Astrocyte (in vitro differentiated cells and primary cell): Measurements from ENCODE around the gene HSPB7. TPM values are rescaled to one million over a fixed set of nuclear protein-coding genes. Genes with fewer than 3 reads are reported as not detected.

Experiments
- DNase-seq: peaks from one replicate; pipeline ENCODE4 v3.0.0-alpha.2; 2010; ENCODE audit warnings: low read depth
- FAIRE-seq: peaks from 2 replicates; lab custom pipeline; 2011; peaks lifted over from hg19 to GRCh38; lab: Jason Lieb, UNC
- H2AFZ ChIP-seq: 2 replicates; pipeline ENCODE4 v1.6.0; 2012; ENCODE audit warnings: low read depth, low read length, inconsistent platforms
- H3K27ac ChIP-seq: 2 replicates; pipeline ENCODE4 v1.5.1; 2011; ENCODE audit warnings: low read depth, low read length, inconsistent platforms
- H3K27me3 ChIP-seq: 2 replicates; pipeline ENCODE4 v1.6.0; 2011; ENCODE audit warnings: low read length, inconsistent platforms; ENCODE audit not compliant: insufficient read depth
- H3K36me3 ChIP-seq: 2 replicates; pipeline ENCODE4 v1.5.1; 2011; ENCODE audit warnings: low read length, inconsistent platforms; ENCODE audit not compliant: insufficient read depth
- H3K4me1 ChIP-seq: 2 replicates; pipeline ENCODE4 v1.5.1; 2011; ENCODE audit warnings: low read length, inconsistent platforms; ENCODE audit not compliant: insufficient read depth
- H3K4me2 ChIP-seq: 2 replicates; pipeline ENCODE4 v1.6.0; 2012; ENCODE audit warnings: low read length, inconsistent platforms
- H3K4me3 ChIP-seq: 2 replicates; pipeline ENCODE4 v1.5.1; 2011; ENCODE audit warnings: low read depth, mild to moderate bottlenecking, low read length, inconsistent platforms; ENCODE audit not compliant: insufficient read depth
- H3K79me2 ChIP-seq: 2 replicates; pipeline ENCODE4 v1.6.0; 2012; ENCODE audit warnings: mild to moderate bottlenecking, low read length, inconsistent platforms; ENCODE audit not compliant: insufficient read depth
- H3K9ac ChIP-seq: 2 replicates; pipeline ENCODE4 v1.6.0; 2012; ENCODE audit warnings: mild to moderate bottlenecking, low read length, inconsistent platforms
- H3K9me3 ChIP-seq: 2 replicates; pipeline ENCODE4 v1.5.1; 2012; ENCODE audit warnings: low read depth, mild to moderate bottlenecking, low read length, inconsistent platforms; ENCODE audit not compliant: insufficient read depth
- H4K20me1 ChIP-seq: 2 replicates; pipeline ENCODE4 v1.6.0; 2012; ENCODE audit warnings: low read length, inconsistent platforms; ENCODE audit not compliant: insufficient read depth
- H3K27ac Mint-ChIP-seq: one replicate; pipeline ENCODE4 v1.8.0; 2021; ENCODE audit warnings: mild to moderate bottlenecking, mixed read lengths; ENCODE audit not compliant: unreplicated experiment
- H3K27me3 Mint-ChIP-seq: one replicate; pipeline ENCODE4 v1.8.0; 2021; ENCODE audit warnings: low read depth, mixed read lengths; ENCODE audit not compliant: unreplicated experiment
- H3K36me3 Mint-ChIP-seq: one replicate; pipeline ENCODE4 v1.8.0; 2021; ENCODE audit warnings: low read depth, mixed read lengths; ENCODE audit not compliant: unreplicated experiment
- H3K4me1 Mint-ChIP-seq: one replicate; pipeline ENCODE4 v1.8.0; 2021; ENCODE audit warnings: low read depth, mixed read lengths; ENCODE audit not compliant: unreplicated experiment
- H3K4me3 Mint-ChIP-seq: one replicate; pipeline ENCODE4 v1.8.0; 2021; ENCODE audit warnings: mild to moderate bottlenecking, moderate library complexity, mixed read lengths; ENCODE audit not compliant: unreplicated experiment
- H3K9me3 Mint-ChIP-seq: one replicate; pipeline ENCODE4 v1.8.0; 2021; ENCODE audit warnings: mild to moderate bottlenecking, mixed read lengths; ENCODE audit not compliant: unreplicated experiment
- EZH2 ChIP-seq: IDR thresholded peaks from 2 replicates; pipeline ENCODE4 v1.6.1; 2012; ENCODE audit warnings: mild to moderate bottlenecking, low read length, inconsistent platforms; ENCODE audit not compliant: insufficient read depth
- total RNA-seq: library from RNA; stranded (reverse); gene quantifications from 2 replicates; pipeline ENCODE4 v1.2.1, GENCODE V29; 2021
- TF ChIP-seq, protein P1 (sequence below): IDR thresholded peaks from 2 replicates; pipeline ENCODE4 v1.5.1; 2011; ENCODE audit warnings: low read depth, mild to moderate bottlenecking, inconsistent platforms, low read length, moderate library complexity; ENCODE audit not compliant: insufficient read depth

HSPB7 gene
- total RNA-seq, 1 donor from 2014 or later: 0.45 TPM

DNA sequence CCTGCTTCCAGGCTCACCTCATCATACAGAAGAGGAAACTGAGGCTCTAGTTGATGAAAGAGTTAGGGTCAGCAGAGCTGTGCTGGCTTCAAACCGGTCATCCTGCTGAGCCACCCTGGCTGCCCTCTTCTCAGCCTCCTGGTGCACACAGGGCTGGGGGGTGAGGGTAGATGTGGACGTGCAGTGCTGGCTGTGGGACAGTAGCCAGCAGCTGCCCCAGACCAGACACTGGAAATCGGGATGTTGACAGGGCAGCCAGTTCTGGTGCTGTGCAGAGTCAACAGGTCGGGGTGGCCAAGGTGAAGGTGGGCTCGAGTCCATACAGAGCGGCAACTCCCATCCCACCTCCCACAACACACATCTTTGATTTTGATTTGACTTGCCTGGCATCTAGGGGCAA, 2.5 kb upstream of the HSPB7 start:
- Histone ChIP-seq H2AFZ (no peak overlapping the region), H4K20me1 (no peaks in the 10 kb centered on the region), H3K9me3 (no peaks in the 10 kb centered on the region), H3K9ac (peak overlapping the region; percentile 44), H3K27ac (no peak overlapping the region), H3K36me3 (no peaks in the 10 kb centered on the region), H3K4me2 (no peak overlapping the region), H3K4me1 (peaks cover 32% of the 10 kb centered on the region), H3K27me3 (no peaks in the 10 kb centered on the region), H3K79me2 (no peaks in the 10 kb centered on the region), H3K4me3 (no peak overlapping the region)
- TF ChIP-seq EZH2: no peak
- TF ChIP-seq, protein P1, sequence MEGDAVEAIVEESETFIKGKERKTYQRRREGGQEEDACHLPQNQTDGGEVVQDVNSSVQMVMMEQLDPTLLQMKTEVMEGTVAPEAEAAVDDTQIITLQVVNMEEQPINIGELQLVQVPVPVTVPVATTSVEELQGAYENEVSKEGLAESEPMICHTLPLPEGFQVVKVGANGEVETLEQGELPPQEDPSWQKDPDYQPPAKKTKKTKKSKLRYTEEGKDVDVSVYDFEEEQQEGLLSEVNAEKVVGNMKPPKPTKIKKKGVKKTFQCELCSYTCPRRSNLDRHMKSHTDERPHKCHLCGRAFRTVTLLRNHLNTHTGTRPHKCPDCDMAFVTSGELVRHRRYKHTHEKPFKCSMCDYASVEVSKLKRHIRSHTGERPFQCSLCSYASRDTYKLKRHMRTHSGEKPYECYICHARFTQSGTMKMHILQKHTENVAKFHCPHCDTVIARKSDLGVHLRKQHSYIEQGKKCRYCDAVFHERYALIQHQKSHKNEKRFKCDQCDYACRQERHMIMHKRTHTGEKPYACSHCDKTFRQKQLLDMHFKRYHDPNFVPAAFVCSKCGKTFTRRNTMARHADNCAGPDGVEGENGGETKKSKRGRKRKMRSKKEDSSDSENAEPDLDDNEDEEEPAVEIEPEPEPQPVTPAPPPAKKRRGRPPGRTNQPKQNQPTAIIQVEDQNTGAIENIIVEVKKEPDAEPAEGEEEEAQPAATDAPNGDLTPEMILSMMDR: no peak
- Mint-ChIP-seq H3K4me1 (peaks cover 21% of the 10 kb centered on the region), H3K9me3 (peaks cover 2% of the 10 kb centered on the region), H3K27ac (peak overlapping the region; percentile 77), H3K36me3 (no peaks in the 10 kb centered on the region), H3K27me3 (peaks cover 29% of the 10 kb centered on the region), H3K4me3 (no peak overlapping the region)
- DNase-seq (no peak), FAIRE-seq (no peak)

DNA sequence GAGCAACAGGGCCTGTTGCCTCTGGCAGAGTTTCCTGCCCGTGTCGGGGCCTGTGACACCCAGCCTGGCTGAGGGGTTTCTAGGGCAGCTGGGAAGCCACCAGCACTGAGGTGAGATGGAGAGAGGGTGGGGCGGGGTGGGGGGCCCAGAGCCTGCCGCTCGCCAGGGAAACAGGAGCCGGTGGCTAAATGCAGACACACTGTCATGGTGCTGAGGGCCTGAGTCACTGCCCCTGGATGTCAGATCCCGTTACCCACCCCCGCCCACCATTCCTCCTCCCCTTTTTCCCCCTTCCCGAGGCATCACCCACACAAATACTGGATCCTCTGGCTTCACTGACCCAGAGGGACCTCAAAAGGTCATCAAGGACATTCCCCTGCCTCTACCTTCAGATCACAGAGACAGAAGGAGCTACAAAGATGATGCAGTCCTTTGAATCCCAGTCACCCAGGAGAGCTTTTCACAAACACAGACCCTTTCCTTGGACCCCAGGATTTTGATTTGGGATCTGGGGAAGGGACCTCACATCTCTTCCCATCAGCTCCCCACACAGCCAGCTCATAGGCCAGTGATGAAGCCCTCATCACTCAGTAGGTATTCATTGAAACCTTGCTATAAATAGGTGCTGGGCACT, 1.9 kb upstream of the HSPB7 start:
- H4K20me1 ChIP-seq: no peaks in the 10 kb centered on the region
- peaks cover 21% of the 10 kb centered on the region for H3K4me1 Mint-ChIP-seq
- H3K4me3 Mint-ChIP-seq: no peak overlapping the region
- no peaks in the 10 kb centered on the region for H3K36me3 ChIP-seq
- peaks cover 26% of the 10 kb centered on the region for H3K27me3 Mint-ChIP-seq
- FAIRE-seq (no peak), DNase-seq (peak; percentile 41)
- peak overlapping the region; percentile 44 for H3K4me2 ChIP-seq
- H3K27me3 ChIP-seq: no peaks in the 10 kb centered on the region
- TF ChIP-seq, protein P1: no peak
- no peak for TF ChIP-seq EZH2
- peaks cover 4% of the 10 kb centered on the region for H3K9me3 Mint-ChIP-seq
- H3K9me3 ChIP-seq: no peaks in the 10 kb centered on the region
- H3K27ac ChIP-seq: no peak overlapping the region
- H3K27ac Mint-ChIP-seq: peak overlapping the region; percentile 77
- H3K36me3 Mint-ChIP-seq: no peaks in the 10 kb centered on the region
- H3K4me1 ChIP-seq: peaks cover 32% of the 10 kb centered on the region
- no peaks in the 10 kb centered on the region for H3K79me2 ChIP-seq
- no peak overlapping the region for H3K4me3 ChIP-seq
- H2AFZ ChIP-seq: peak overlapping the region; percentile 7
- peak overlapping the region; percentile 56 for H3K9ac ChIP-seq
